ENCODE data around the gene CNTN1.

GRCh38 chr12:40655451-40655850 is 36.8 kb upstream of the CNTN1 start:
- TF ChIP-seq YY1 (IDR thresholded peaks at IDR 0.05; ENCODE audit: extremely low read depth, insufficient replicate concordance, low read depth, low read length) = no peak
- no peak for TF ChIP-seq EZH2phosphoT487 (IDR thresholded peaks at IDR 0.05; ENCODE audit: borderline replicate concordance)
- no peak for TF ChIP-seq ZNF274 (IDR thresholded peaks at IDR 0.05; ENCODE audit: low read depth, low read length)
- TF ChIP-seq, protein P1, sequence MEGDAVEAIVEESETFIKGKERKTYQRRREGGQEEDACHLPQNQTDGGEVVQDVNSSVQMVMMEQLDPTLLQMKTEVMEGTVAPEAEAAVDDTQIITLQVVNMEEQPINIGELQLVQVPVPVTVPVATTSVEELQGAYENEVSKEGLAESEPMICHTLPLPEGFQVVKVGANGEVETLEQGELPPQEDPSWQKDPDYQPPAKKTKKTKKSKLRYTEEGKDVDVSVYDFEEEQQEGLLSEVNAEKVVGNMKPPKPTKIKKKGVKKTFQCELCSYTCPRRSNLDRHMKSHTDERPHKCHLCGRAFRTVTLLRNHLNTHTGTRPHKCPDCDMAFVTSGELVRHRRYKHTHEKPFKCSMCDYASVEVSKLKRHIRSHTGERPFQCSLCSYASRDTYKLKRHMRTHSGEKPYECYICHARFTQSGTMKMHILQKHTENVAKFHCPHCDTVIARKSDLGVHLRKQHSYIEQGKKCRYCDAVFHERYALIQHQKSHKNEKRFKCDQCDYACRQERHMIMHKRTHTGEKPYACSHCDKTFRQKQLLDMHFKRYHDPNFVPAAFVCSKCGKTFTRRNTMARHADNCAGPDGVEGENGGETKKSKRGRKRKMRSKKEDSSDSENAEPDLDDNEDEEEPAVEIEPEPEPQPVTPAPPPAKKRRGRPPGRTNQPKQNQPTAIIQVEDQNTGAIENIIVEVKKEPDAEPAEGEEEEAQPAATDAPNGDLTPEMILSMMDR (IDR thresholded peaks at IDR 0.05 in 2 of 3, conservative IDR thresholded peaks at IDR 0.05 in 1 of 3; ENCODE audit: borderline replicate concordance in 1 of 3, insufficient read depth in 1 of 3, low read depth in 2 of 3, low read length in 2 of 3) = no peak
- no peak for TF ChIP-seq EGR1 (IDR thresholded peaks at IDR 0.05; ENCODE audit: low read depth)
- no peak for TF ChIP-seq POLR2A (IDR thresholded peaks at IDR 0.05; ENCODE audit: borderline replicate concordance, extremely low read depth, insufficient read depth, insufficient read length)
- TF ChIP-seq, protein P2, sequence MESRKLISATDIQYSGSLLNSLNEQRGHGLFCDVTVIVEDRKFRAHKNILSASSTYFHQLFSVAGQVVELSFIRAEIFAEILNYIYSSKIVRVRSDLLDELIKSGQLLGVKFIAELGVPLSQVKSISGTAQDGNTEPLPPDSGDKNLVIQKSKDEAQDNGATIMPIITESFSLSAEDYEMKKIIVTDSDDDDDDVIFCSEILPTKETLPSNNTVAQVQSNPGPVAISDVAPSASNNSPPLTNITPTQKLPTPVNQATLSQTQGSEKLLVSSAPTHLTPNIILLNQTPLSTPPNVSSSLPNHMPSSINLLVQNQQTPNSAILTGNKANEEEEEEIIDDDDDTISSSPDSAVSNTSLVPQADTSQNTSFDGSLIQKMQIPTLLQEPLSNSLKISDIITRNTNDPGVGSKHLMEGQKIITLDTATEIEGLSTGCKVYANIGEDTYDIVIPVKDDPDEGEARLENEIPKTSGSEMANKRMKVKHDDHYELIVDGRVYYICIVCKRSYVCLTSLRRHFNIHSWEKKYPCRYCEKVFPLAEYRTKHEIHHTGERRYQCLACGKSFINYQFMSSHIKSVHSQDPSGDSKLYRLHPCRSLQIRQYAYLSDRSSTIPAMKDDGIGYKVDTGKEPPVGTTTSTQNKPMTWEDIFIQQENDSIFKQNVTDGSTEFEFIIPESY (IDR thresholded peaks at IDR 0.05; ENCODE audit: extremely low read depth, insufficient replicate concordance, low read length) = no peak
- no peak for TF ChIP-seq EZH2 (IDR thresholded peaks at IDR 0.05)
- TF ChIP-seq ELF1 (IDR thresholded peaks at IDR 0.05; ENCODE audit: borderline replicate concordance, low read depth) = no peak
- TF ChIP-seq, protein P3, sequence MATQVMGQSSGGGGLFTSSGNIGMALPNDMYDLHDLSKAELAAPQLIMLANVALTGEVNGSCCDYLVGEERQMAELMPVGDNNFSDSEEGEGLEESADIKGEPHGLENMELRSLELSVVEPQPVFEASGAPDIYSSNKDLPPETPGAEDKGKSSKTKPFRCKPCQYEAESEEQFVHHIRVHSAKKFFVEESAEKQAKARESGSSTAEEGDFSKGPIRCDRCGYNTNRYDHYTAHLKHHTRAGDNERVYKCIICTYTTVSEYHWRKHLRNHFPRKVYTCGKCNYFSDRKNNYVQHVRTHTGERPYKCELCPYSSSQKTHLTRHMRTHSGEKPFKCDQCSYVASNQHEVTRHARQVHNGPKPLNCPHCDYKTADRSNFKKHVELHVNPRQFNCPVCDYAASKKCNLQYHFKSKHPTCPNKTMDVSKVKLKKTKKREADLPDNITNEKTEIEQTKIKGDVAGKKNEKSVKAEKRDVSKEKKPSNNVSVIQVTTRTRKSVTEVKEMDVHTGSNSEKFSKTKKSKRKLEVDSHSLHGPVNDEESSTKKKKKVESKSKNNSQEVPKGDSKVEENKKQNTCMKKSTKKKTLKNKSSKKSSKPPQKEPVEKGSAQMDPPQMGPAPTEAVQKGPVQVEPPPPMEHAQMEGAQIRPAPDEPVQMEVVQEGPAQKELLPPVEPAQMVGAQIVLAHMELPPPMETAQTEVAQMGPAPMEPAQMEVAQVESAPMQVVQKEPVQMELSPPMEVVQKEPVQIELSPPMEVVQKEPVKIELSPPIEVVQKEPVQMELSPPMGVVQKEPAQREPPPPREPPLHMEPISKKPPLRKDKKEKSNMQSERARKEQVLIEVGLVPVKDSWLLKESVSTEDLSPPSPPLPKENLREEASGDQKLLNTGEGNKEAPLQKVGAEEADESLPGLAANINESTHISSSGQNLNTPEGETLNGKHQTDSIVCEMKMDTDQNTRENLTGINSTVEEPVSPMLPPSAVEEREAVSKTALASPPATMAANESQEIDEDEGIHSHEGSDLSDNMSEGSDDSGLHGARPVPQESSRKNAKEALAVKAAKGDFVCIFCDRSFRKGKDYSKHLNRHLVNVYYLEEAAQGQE (IDR thresholded peaks at IDR 0.05; ENCODE audit: low read depth) = no peak
- TF ChIP-seq ZFX (IDR thresholded peaks at IDR 0.05) = no peak
- TF ChIP-seq CEBPB (IDR thresholded peaks at IDR 0.05; ENCODE audit: low read depth) = no peak
- no peak for TF ChIP-seq POLR2AphosphoS5 (IDR thresholded peaks at IDR 0.05; ENCODE audit: low read depth, low read length)

Data from HCT116 (cell line).